PC-9 (cell line): ENCODE data around the gene MPHOSPH6. TPM values are rescaled to one million over a fixed set of nuclear protein-coding genes. Genes with fewer than 3 reads are reported as not detected.

ENCODE experiments used
- BruUV-seq: library from RNA; stranded (reverse); fragments of 400-500 nt; replicated peaks from 2 replicates; lab custom pipeline; 2021; lab: Mats Ljungman, UMichigan
- CTCF ChIA-PET: fragments of 300-600 bp; sonication (Branson Sonifier 250); formaldehyde crosslinking; loops from one replicate; lab custom pipeline; 2022; ENCODE audit warnings: antibody characterized with exemption; lab: Charles Lee
- POLR2A ChIA-PET: fragments of 300-600 bp; sonication (Branson Sonifier 250); formaldehyde crosslinking; loops from one replicate; lab custom pipeline; 2022; ENCODE audit warnings: antibody characterized with exemption; ENCODE audit not compliant: unreplicated experiment; lab: Charles Lee
- DNase-seq, 2 experiments: peaks; one replicate each; pipeline versions ENCODE4 v3.0.0 to v3.0.0-alpha.2; 2015 to 2022; ENCODE audit warnings: mixed read lengths in 1 of 2
- H2AFZ ChIP-seq: fragments of 200-600 bp; sonication (generic); 2 replicates; pipeline ENCODE4 v1.8.1; 2017; ENCODE audit warnings: antibody characterized with exemption
- H3F3A ChIP-seq: fragments of 200-600 bp; sonication (generic); 2 replicates; pipeline ENCODE4 v1.8.1; 2017; ENCODE audit warnings: antibody characterized with exemption, mild to moderate bottlenecking, low read depth; ENCODE audit not compliant: insufficient read depth
- H3K27ac ChIP-seq: fragments of 200-600 bp; sonication (generic); 2 replicates; pipeline ENCODE4 v1.6.1; 2016; ENCODE audit warnings: mixed run types
- H3K27me3 ChIP-seq: fragments of 200-600 bp; sonication (generic); 2 replicates; pipeline ENCODE4 v1.6.1; 2016; ENCODE audit warnings: low read depth, mixed run types; ENCODE audit not compliant: insufficient read depth
- H3K36me3 ChIP-seq: fragments of 200-600 bp; sonication (generic); 2 replicates; pipeline ENCODE4 v1.6.1; 2016; ENCODE audit warnings: low read depth, mixed run types
- H3K4me1 ChIP-seq: fragments of 200-600 bp; sonication (generic); replicated peaks from 2 replicates; pipeline ENCODE4 v1.6.1; 2016; ENCODE audit warnings: mixed run types; ENCODE audit not compliant: insufficient read depth
- H3K4me2 ChIP-seq: fragments of 200-600 bp; sonication (generic); 2 replicates; pipeline ENCODE4 v1.6.1; 2017; ENCODE audit warnings: mixed run types
- H3K4me3 ChIP-seq: fragments of 200-600 bp; sonication (generic); 2 replicates; pipeline ENCODE4 v1.6.1; 2016; ENCODE audit warnings: mixed run types
- H3K79me2 ChIP-seq: fragments of 200-600 bp; sonication (generic); 2 replicates; pipeline ENCODE4 v1.6.1; 2017; ENCODE audit warnings: low read depth, mixed run types
- H3K9me2 ChIP-seq: fragments of 200-600 bp; sonication (generic); 2 replicates; pipeline ENCODE4 v1.8.1; 2017; ENCODE audit warnings: mild to moderate bottlenecking; ENCODE audit not compliant: insufficient read depth
- H3K9me3 ChIP-seq: fragments of 200-600 bp; sonication (generic); 2 replicates; pipeline ENCODE4 v1.8.1; 2016; ENCODE audit warnings: low read depth; ENCODE audit not compliant: insufficient read depth
- H4K20me1 ChIP-seq: fragments of 200-600 bp; sonication (generic); 2 replicates; pipeline ENCODE4 v1.8.1; 2017; ENCODE audit not compliant: insufficient read depth
- EZH2 ChIP-seq: fragments of 200-600 bp; sonication (generic); IDR thresholded peaks from 2 replicates; pipeline ENCODE4 v1.8.0; 2017; ENCODE audit warnings: antibody characterized with exemption, low read depth
- intact Hi-C: fragments of 100-400 bp; cut with micrococcal nuclease; formaldehyde crosslinking; loops from one replicate; pipeline ENCODE4 v1.10.0; 2022; ENCODE audit not compliant: unreplicated experiment
- total RNA-seq: library from RNA; stranded (reverse); gene quantifications from 2 replicates; pipeline ENCODE4 v1.2.3, GENCODE V29; 2021
- TF ChIP-seq, protein P1 (sequence below): fragments of 200-600 bp; sonication (generic); conservative IDR thresholded peaks from 2 replicates; pipeline ENCODE4 v1.6.1; 2017; ENCODE audit warnings: mixed run types, antibody characterized with exemption, mild to moderate bottlenecking, moderate library complexity

The MPHOSPH6 gene
- total RNA-seq, 1 experiment from 2014 or later = 15.2 TPM

DNA sequence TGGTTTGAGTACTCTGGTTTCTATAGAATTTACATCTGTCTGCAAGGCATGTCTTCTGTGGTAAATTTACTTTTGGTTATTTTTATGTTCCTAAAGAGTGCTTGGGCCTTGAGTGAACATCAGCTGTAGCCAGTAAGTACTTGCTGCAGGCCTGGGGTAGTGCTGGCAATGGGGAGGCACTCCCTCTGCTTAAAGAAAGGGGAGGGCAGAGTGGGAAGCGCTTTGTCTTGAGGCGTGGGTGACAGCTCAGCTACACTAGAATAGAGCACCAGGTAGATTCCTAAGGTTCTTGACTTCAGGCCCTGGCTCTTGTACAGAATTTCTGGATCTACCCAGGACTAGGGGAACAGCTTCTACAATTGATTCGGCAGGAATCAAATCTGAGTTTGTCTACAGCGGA lies 50.6 kb downstream of the MPHOSPH6 start:
- Histone ChIP-seq H4K20me1 (no peaks in the 10 kb centered on the region), H3K79me2 (no peaks in the 10 kb centered on the region), H3K27me3 (peaks cover 8% of the 10 kb centered on the region; the same call in 1 of the 2 replicates), H3K4me2 (no peak overlapping the region), H3K27ac (no peak overlapping the region), H2AFZ (no peak overlapping the region), H3K9me3 (0 out of 2 replicates have a peak, but pooled peaks cover under 1% of the 10 kb centered on the region), H3K9me2 (no peaks in the 10 kb centered on the region; the same call in none of the 2 replicates), H3F3A (no peaks in the 10 kb centered on the region), H3K4me3 (no peak overlapping the region), H3K4me1 (no peaks in the 10 kb centered on the region), H3K36me3 (no peaks in the 10 kb centered on the region)
- ChIA-PET POLR2A (no interaction called here), CTCF (no interaction called here)
- intact Hi-C loops = no loop called here
- DNase-seq = no peak
- TF ChIP-seq EZH2 = no peak
- TF ChIP-seq, protein P1, sequence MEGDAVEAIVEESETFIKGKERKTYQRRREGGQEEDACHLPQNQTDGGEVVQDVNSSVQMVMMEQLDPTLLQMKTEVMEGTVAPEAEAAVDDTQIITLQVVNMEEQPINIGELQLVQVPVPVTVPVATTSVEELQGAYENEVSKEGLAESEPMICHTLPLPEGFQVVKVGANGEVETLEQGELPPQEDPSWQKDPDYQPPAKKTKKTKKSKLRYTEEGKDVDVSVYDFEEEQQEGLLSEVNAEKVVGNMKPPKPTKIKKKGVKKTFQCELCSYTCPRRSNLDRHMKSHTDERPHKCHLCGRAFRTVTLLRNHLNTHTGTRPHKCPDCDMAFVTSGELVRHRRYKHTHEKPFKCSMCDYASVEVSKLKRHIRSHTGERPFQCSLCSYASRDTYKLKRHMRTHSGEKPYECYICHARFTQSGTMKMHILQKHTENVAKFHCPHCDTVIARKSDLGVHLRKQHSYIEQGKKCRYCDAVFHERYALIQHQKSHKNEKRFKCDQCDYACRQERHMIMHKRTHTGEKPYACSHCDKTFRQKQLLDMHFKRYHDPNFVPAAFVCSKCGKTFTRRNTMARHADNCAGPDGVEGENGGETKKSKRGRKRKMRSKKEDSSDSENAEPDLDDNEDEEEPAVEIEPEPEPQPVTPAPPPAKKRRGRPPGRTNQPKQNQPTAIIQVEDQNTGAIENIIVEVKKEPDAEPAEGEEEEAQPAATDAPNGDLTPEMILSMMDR = no peak
- no TSS peak for BruUV-seq

DNA sequence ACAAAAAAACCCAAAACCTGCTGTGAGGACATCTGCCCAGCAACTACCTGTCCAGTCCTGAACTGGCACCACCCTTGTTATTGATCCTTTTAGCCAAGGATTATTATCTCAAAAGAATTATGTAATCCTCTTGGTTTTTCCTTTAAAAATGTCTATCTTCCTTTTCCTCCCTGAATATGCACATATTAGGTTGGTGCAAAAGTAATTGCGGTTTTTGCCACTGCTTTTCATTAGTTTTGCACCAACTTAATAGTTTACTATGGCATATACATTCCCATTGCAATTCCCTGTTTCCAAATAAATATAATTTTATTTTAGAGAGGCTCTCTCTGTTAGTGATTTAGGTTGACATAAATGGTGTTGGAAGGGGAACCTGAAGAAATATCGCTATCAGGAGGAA lies 51.3 kb downstream of the MPHOSPH6 start:
- Histone ChIP-seq H3K4me2 (no peak overlapping the region), H2AFZ (no peak overlapping the region), H3K9me3 (no peaks in the 10 kb centered on the region), H4K20me1 (no peaks in the 10 kb centered on the region), H3K79me2 (no peaks in the 10 kb centered on the region), H3K4me1 (no peaks in the 10 kb centered on the region), H3K36me3 (no peaks in the 10 kb centered on the region), H3K9me2 (no peaks in the 10 kb centered on the region; the same call in 1 of the 2 replicates), H3K4me3 (no peak overlapping the region), H3K27ac (no peak overlapping the region), H3K27me3 (peaks cover 8% of the 10 kb centered on the region; the same call in 1 of the 2 replicates), H3F3A (no peaks in the 10 kb centered on the region)
- intact Hi-C loops = no loop called here
- no peak for TF ChIP-seq EZH2
- TF ChIP-seq, protein P1 = no peak
- BruUV-seq = no TSS peak
- ChIA-PET POLR2A (no interaction called here), CTCF (no interaction called here)
- no peak for DNase-seq

DNA sequence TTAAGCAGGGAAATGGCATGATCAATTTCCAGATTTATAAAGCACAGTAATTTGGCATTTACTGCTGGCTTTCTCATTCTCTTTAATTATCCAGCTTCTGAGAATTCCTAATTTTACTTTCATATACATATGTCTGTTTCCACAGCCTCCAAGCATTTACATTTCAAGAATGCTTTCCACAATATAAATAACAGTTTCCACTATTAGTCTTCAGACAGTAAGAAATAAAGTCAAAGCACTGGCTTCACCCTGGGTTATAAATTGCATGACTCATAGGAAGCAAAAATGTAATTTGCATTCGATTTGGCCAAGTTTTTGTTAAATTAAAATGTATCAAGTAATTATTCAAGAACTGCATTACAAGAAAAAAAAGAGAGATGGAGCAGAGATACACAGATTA lies 53.5 kb downstream of the MPHOSPH6 start:
- no peak for DNase-seq
- H2AFZ ChIP-seq = no peak overlapping the region
- H3K27me3 ChIP-seq = peaks cover 8% of the 10 kb centered on the region; the same call in 1 of the 2 replicates
- H3F3A ChIP-seq = no peaks in the 10 kb centered on the region
- ChIA-PET POLR2A (no interaction called here), CTCF (no interaction called here)
- no peaks in the 10 kb centered on the region for H3K79me2 ChIP-seq
- TF ChIP-seq, protein P1 = no peak
- TF ChIP-seq EZH2 = no peak
- no peaks in the 10 kb centered on the region for H4K20me1 ChIP-seq
- BruUV-seq = no TSS peak
- no peaks in the 10 kb centered on the region for H3K4me1 ChIP-seq
- intact Hi-C loops = no loop called here
- no peaks in the 10 kb centered on the region for H3K36me3 ChIP-seq
- H3K9me2 ChIP-seq = no peaks in the 10 kb centered on the region; the same call in 1 of the 2 replicates
- no peak overlapping the region for H3K27ac ChIP-seq
- no peaks in the 10 kb centered on the region for H3K9me3 ChIP-seq
- no peak overlapping the region for H3K4me2 ChIP-seq
- no peak overlapping the region for H3K4me3 ChIP-seq
